ENCODE results near the gene SERPINA6. TPM values are rescaled to one million over a fixed set of nuclear protein-coding genes. Genes with fewer than 3 reads are reported as not detected.
A peak's percentile ranks its signal among the peaks of the same experiment; 100 is the strongest.
"Not testable (repeated sequence)": the region's sequence is repeated elsewhere in the genome, so short reads cannot be mapped to it uniquely, and the experiment has no call there.

The SERPINA6 gene
- total RNA-seq, 6 experiments from 2014 or later = not detected

DNA sequence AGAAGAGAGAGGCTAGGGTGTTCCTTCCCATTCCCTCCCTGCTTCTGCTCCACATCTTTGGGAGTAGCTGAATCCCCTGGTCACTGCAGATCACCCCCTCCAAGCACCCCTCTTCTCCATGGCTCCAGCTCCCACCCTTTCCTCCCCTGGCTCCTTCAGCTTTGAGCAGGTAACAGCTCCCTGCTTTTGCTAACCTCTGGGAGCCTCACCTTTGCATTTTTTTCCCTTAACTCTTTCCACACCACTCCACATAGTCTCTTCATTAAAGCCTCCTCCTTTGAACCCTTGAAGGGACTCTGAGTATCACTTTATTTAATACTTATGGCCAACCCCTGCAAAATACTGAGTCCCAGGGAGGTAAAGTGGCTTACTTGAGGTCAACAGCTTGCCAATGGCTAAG lies 25.7 kb upstream of the SERPINA6 start:
- Mint-ChIP-seq H3K4me3 (no peak overlapping the region), H3K36me3 (ENCODE audit: low read depth) (no peaks in the 10 kb centered on the region), H3K27me3 (ENCODE audit: insufficient read depth) (peaks cover 2% of the 10 kb centered on the region; the same call in 1 of the 2 replicates), H3K4me1 (ENCODE audit: low read depth) (peaks cover 10% of the 10 kb centered on the region), H3K9me3 (peaks cover under 1% of the 10 kb centered on the region), H3K27ac (no peak overlapping the region)
- TF ChIP-seq, protein P1, sequence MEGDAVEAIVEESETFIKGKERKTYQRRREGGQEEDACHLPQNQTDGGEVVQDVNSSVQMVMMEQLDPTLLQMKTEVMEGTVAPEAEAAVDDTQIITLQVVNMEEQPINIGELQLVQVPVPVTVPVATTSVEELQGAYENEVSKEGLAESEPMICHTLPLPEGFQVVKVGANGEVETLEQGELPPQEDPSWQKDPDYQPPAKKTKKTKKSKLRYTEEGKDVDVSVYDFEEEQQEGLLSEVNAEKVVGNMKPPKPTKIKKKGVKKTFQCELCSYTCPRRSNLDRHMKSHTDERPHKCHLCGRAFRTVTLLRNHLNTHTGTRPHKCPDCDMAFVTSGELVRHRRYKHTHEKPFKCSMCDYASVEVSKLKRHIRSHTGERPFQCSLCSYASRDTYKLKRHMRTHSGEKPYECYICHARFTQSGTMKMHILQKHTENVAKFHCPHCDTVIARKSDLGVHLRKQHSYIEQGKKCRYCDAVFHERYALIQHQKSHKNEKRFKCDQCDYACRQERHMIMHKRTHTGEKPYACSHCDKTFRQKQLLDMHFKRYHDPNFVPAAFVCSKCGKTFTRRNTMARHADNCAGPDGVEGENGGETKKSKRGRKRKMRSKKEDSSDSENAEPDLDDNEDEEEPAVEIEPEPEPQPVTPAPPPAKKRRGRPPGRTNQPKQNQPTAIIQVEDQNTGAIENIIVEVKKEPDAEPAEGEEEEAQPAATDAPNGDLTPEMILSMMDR (IDR thresholded peaks at IDR 0.05) = no peak
- DNase-seq = no peak

DNA sequence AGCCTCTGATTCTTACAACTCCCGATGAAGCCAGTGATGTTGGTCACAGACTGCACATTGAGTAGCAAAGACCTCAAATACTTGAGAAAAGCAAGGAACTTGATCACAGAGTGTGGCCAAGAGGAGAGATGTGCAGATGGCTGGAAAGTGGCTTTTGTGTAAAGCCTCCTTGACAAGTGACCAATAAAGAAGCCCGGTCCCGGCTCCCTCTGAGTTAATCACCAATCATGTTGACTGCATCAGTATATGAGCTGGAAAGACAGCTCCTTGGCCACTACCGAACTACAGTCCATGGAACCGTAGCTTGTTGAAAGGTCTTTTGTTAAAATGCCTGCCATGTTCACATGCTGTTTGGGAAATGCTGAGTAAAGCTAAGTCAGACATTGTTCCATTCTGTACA lies 23.7 kb upstream of the SERPINA6 start:
- peaks cover 23% of the 10 kb centered on the region for H3K4me1 Mint-ChIP-seq (ENCODE audit: low read depth)
- H3K36me3 Mint-ChIP-seq (ENCODE audit: low read depth) = no peaks in the 10 kb centered on the region
- H3K4me3 Mint-ChIP-seq = no peak overlapping the region
- no peak for DNase-seq
- H3K9me3 Mint-ChIP-seq = no peaks in the 10 kb centered on the region; the same call in none of the 2 replicates
- TF ChIP-seq, protein P1 (IDR thresholded peaks at IDR 0.05) = no peak
- H3K27ac Mint-ChIP-seq = no peak overlapping the region
- peaks cover 2% of the 10 kb centered on the region; the same call in 1 of the 2 replicates for H3K27me3 Mint-ChIP-seq (ENCODE audit: insufficient read depth)

DNA sequence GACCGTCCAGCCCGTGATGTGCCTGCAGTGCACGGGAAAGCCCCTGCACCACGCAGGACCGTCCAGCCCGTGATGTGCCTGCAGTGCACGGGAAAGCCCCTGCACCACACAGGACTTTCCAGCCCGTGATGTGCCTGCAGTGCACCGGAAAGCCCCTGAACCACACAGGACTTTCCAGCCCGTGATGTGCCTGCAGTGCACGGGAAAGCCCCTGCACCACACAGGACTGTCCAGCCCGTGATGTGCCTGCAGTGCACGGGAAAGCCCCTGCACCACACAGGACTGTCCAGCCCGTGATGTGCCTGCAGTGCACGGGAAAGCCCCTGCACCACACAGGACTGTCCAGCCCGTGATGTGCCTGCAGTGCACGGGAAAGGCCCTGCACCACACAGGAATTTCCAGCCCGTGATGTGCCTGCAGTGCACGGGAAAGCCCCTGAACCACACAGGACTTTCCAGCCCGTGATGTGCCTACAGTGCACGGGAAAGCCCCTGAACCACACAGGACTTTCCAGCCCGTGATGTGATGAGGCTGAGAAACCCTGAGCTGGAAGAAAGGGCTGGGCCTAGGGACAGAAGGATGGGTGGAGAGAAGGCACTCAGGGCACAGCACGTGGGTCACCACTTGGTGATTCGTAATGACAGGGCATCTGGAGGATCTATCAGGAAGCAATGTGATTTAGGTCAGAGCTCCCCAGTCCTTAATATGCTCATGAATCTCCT lies 23.1 kb upstream of the SERPINA6 start:
- H3K9me3 Mint-ChIP-seq; H3K4me3 Mint-ChIP-seq; H3K36me3 Mint-ChIP-seq (ENCODE audit: low read depth); H3K27ac Mint-ChIP-seq; H3K27me3 Mint-ChIP-seq (ENCODE audit: insufficient read depth): not testable (repeated sequence)
- peak; percentile 13 for DNase-seq
- H3K4me1 Mint-ChIP-seq (ENCODE audit: low read depth) = peaks cover 29% of the 10 kb centered on the region

DNA sequence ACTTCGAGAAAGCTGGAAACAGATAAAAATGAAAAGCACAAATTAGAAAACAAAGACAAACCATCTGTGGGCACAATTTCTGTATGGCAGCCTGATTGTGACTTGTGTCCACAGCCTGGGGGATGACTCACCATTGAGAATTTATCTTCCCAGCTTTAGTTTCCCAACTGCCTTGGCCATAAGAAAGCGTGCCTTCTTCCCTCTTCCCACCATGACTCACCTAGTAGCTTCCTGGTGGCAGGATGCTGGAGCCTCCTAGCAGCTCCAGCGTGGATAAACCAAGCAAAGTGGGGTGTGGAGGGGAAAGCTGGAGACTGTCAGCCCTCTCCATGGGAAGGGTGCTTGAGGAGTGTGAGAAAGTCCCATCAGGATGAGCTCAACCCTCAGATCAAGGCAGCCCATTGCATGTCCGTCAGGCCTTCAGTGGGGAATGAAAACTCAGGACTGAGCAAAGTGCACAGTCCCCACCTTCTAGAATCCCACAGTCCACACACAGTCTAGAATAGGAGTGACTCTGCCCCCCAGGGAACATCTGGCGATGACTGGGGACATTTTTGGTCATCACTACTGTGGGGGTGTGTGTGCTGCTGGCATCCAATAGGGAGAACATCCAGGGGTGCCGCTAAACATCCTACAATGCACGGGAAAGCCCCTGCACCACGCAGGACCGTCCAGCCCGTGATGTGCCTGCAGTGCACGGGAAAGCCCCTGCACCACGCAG lies 22.4 kb upstream of the SERPINA6 start:
- peaks cover 8% of the 10 kb centered on the region for H3K9me3 Mint-ChIP-seq
- peak; percentile 84 for DNase-seq
- H3K4me3 Mint-ChIP-seq = no peak overlapping the region
- TF ChIP-seq, protein P1 (IDR thresholded peaks at IDR 0.05) = no peak
- peaks cover under 1% of the 10 kb centered on the region; the same call in 1 of the 2 replicates for H3K27me3 Mint-ChIP-seq (ENCODE audit: insufficient read depth)
- peaks cover 34% of the 10 kb centered on the region for H3K4me1 Mint-ChIP-seq (ENCODE audit: low read depth)
- peaks cover 5% of the 10 kb centered on the region; the same call in 1 of the 2 replicates for H3K36me3 Mint-ChIP-seq (ENCODE audit: low read depth)
- H3K27ac Mint-ChIP-seq = peak overlapping the region; percentile 24; the same call in 1 of the 2 replicates

DNA sequence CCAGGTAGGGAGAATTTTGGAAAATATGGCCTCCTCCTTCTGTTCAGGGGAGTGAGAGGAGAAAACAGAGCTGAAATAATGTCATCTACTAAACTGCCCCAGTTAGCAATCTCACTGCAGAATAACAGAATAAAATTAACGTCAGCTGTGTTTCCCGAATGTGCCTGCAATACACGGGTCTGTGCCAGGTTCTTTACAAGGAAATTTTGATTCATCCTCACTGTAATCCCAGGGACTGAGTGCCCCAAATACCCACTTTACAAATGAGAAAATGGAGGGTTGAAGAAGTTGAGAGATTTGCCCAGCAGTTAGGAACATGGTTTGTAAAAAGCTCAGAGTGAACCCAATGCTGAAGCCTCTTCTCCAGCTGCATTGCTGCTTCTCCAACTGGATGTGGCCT lies 21.3 kb upstream of the SERPINA6 start:
- H3K4me3 Mint-ChIP-seq = no peak overlapping the region

More for the DNA sequence above, 21.3 kb upstream of the SERPINA6 start:
- H3K27me3 Mint-ChIP-seq (ENCODE audit: insufficient read depth) = no peaks in the 10 kb centered on the region
- DNase-seq = no peak
- peaks cover 34% of the 10 kb centered on the region for H3K4me1 Mint-ChIP-seq (ENCODE audit: low read depth)
- H3K9me3 Mint-ChIP-seq = peaks cover 8% of the 10 kb centered on the region
- TF ChIP-seq, protein P1 (IDR thresholded peaks at IDR 0.05) = no peak
- H3K36me3 Mint-ChIP-seq (ENCODE audit: low read depth) = peaks cover 5% of the 10 kb centered on the region; the same call in 1 of the 2 replicates
- no peak overlapping the region for H3K27ac Mint-ChIP-seq

Measured in HFFc6 (cell line).